Bronchial epithelial cell (primary cell): Measurements from ENCODE around the gene ACY1. TPM values are rescaled to one million over a fixed set of nuclear protein-coding genes. Genes with fewer than 3 reads are reported as not detected.
A peak's percentile ranks its signal among the peaks of the same experiment; 100 is the strongest.

Experiments used
- DNase-seq: peaks from one replicate; pipeline ENCODE4 v3.0.0-alpha.2; 2010; ENCODE audit warnings: low read depth
- FAIRE-seq: peaks from 2 replicates; lab custom pipeline; 2011; peaks lifted over from hg19 to GRCh38; lab: Jason Lieb, UNC
- H3K27me3 ChIP-seq: 2 replicates; pipeline ENCODE4 v1.5.1; 2011; ENCODE audit warnings: low read length; ENCODE audit not compliant: control insufficient read depth, insufficient read depth
- H3K36me3 ChIP-seq: 2 replicates; pipeline ENCODE4 v1.5.1; 2011; ENCODE audit warnings: low read length; ENCODE audit not compliant: control insufficient read depth, insufficient read depth
- H3K4me3 ChIP-seq: 2 replicates; pipeline ENCODE4 v1.5.1; 2011; ENCODE audit warnings: mild to moderate bottlenecking, low read depth, low read length, control low read depth
- CTCF ChIP-seq: IDR thresholded peaks from 2 replicates; pipeline ENCODE4 v1.5.1; 2011; ENCODE audit warnings: mild to moderate bottlenecking, moderate library complexity, low read length, control low read depth, inconsistent platforms; ENCODE audit not compliant: insufficient read depth, severe bottlenecking
- total RNA-seq: library from RNA; depleted of rRNA; stranded (reverse); fragments of >200 nt; gene quantifications from 2 replicates; pipeline ENCODE4 v1.2.1, GENCODE V29; 2014

Gene ACY1
- total RNA-seq, 1 donor from 2014 or later, result 69.2 TPM

GRCh38 chr3:51945926-51946705 is 37.2 kb upstream of the ACY1 start:
- TF ChIP-seq CTCF, result no peak
- no peaks in the 10 kb centered on the region for H3K27me3 ChIP-seq
- no peak for FAIRE-seq
- no peak for DNase-seq
- H3K36me3 ChIP-seq, result no peaks in the 10 kb centered on the region
- H3K4me3 ChIP-seq, result no peak overlapping the region

GRCh38 chr3:51946796-51947195 is 36.5 kb upstream of the ACY1 start:
- H3K36me3 ChIP-seq, result no peaks in the 10 kb centered on the region
- H3K27me3 ChIP-seq, result no peaks in the 10 kb centered on the region
- H3K4me3 ChIP-seq, result no peak overlapping the region
- TF ChIP-seq CTCF, result no peak
- no peak for FAIRE-seq
- DNase-seq, result no peak

- H3K27me3 ChIP-seq, result no peaks in the 10 kb centered on the region
- DNase-seq, result no peak
- no peak for TF ChIP-seq CTCF
- H3K4me3 ChIP-seq, result no peak overlapping the region
- FAIRE-seq, result no peak
- H3K36me3 ChIP-seq, result no peaks in the 10 kb centered on the region
These were observed 36.0 kb upstream of the ACY1 start for GRCh38 chr3:51947215-51947900.

- TF ChIP-seq CTCF, result no peak
- Histone ChIP-seq H3K4me3 (no peak overlapping the region), H3K27me3 (no peaks in the 10 kb centered on the region), H3K36me3 (no peaks in the 10 kb centered on the region)
- FAIRE-seq (no peak), DNase-seq (no peak)
These were observed 35.2 kb upstream of the ACY1 start for GRCh38 chr3:51948016-51948580.

- FAIRE-seq (peak; percentile 13), DNase-seq (no peak)
- Histone ChIP-seq H3K4me3 (no peak overlapping the region), H3K36me3 (no peaks in the 10 kb centered on the region), H3K27me3 (no peaks in the 10 kb centered on the region)
- no peak for TF ChIP-seq CTCF
These were observed 34.2 kb upstream of the ACY1 start for GRCh38 chr3:51949121-51949520.
